ENCODE measurements around the gene LY6G6D. TPM values are rescaled to one million over a fixed set of nuclear protein-coding genes. Genes with fewer than 3 reads are reported as not detected.

The LY6G6D gene
- total RNA-seq, 3 donors from 2014 or later, result 0.90 to 6.1 TPM; not detected in 1

GRCh38 chr6:31683591-31683990 lies 31.6 kb upstream of the LY6G6D start:
- Histone ChIP-seq H3K36me3 (ENCODE audit: low read depth) (peaks cover 9% of the 10 kb centered on the region), H3K4me1 (ENCODE audit: low read depth) (peaks cover 14% of the 10 kb centered on the region), H3K9me3 (no peaks in the 10 kb centered on the region), H3K4me3 (no peak overlapping the region)
- intact Hi-C loops (cut with DNase I, micrococcal nuclease), result loop anchor here in 1 of 2 donors (10.0 kb wide), 1 partner anchor 181 kb away; the partner anchor contains the start of gene NEU1
- TF ChIP-seq CTCF (IDR thresholded peaks at IDR 0.05), result no peak
- no peak for ATAC-seq
- no peak for DNase-seq

- TF ChIP-seq CTCF (IDR thresholded peaks at IDR 0.05), result no peak
- peaks cover 9% of the 10 kb centered on the region for H3K36me3 ChIP-seq (ENCODE audit: low read depth)
- H3K4me3 ChIP-seq, result no peak overlapping the region
- intact Hi-C loops (cut with DNase I, micrococcal nuclease), result loop anchor here in 1 of 2 donors (10.0 kb wide), 1 partner anchor 178 kb away; the partner anchor contains the start of gene NEU1
- H3K9me3 ChIP-seq, result no peaks in the 10 kb centered on the region
- no peak for ATAC-seq
- H3K4me1 ChIP-seq (ENCODE audit: low read depth), result peaks cover 3% of the 10 kb centered on the region
- no peak for DNase-seq
These were observed 28.7 kb upstream of the LY6G6D start for GRCh38 chr6:31686483-31686882.

- H3K4me1 ChIP-seq (ENCODE audit: low read depth), result no peaks in the 10 kb centered on the region
- DNase-seq (no peak), ATAC-seq (no peak)
- no peaks in the 10 kb centered on the region for H3K9me3 ChIP-seq
- no peak for TF ChIP-seq CTCF (IDR thresholded peaks at IDR 0.05)
- no peak overlapping the region for H3K4me3 ChIP-seq
- peaks cover 13% of the 10 kb centered on the region for H3K36me3 ChIP-seq (ENCODE audit: low read depth)
- intact Hi-C loops (cut with DNase I, micrococcal nuclease), result loop anchor here in 1 of 2 donors (10.0 kb wide), 1 partner anchor 177 kb away; the partner anchor contains the start of gene NEU1
These were observed 27.8 kb upstream of the LY6G6D start for GRCh38 chr6:31687321-31687720.

GRCh38 chr6:31687860-31688693 lies 27.1 kb upstream of the LY6G6D start:
- ATAC-seq (no peak), DNase-seq (no peak)
- Histone ChIP-seq H3K4me1 (ENCODE audit: low read depth) (no peaks in the 10 kb centered on the region), H3K36me3 (ENCODE audit: low read depth) (peaks cover 13% of the 10 kb centered on the region), H3K4me3 (no peak overlapping the region), H3K9me3 (no peaks in the 10 kb centered on the region)
- intact Hi-C loops (cut with DNase I, micrococcal nuclease), result loop anchor here in 1 of 2 donors (10.0 kb wide), 1 partner anchor 177 kb away; the partner anchor contains the start of gene NEU1
- no peak for TF ChIP-seq CTCF (IDR thresholded peaks at IDR 0.05)

- ATAC-seq, result peak; percentile 24
- H3K4me3 ChIP-seq, result no peak overlapping the region
These were observed 25.7 kb upstream of the LY6G6D start for GRCh38 chr6:31689249-31690110.

More at GRCh38 chr6:31689249-31690110, 25.7 kb upstream of the LY6G6D start:
- peaks cover 13% of the 10 kb centered on the region for H3K36me3 ChIP-seq (ENCODE audit: low read depth)
- TF ChIP-seq CTCF (IDR thresholded peaks at IDR 0.05), result no peak
- no peaks in the 10 kb centered on the region for H3K9me3 ChIP-seq
- peak in 1 of 3 donors; percentile 24 for DNase-seq
- H3K4me1 ChIP-seq (ENCODE audit: low read depth), result no peaks in the 10 kb centered on the region
- intact Hi-C loops (cut with DNase I, micrococcal nuclease), result loop anchor here in 1 of 2 donors (10.0 kb wide), 1 partner anchor 175 kb away; the partner anchor contains the start of gene NEU1

Data from mucosa of descending colon (tissue), 3 donors.